Measurements from ENCODE around the gene L3MBTL2.
"Not testable (repeated sequence)": the region's sequence is repeated elsewhere in the genome, so short reads cannot be mapped to it uniquely, and the experiment has no call there.

Gene L3MBTL2

GRCh38 chr22:41204992-41205900 lies at the start of gene L3MBTL2:
L3MBTL2 (plus strand) TSS chr22:41205312; CDS start chr22:41205363, 51 bp downstream.
- DNase-seq (ENCODE audit: low read depth in 1 of 2, low spot score in 1 of 2) = peak; percentile 95 to 97

GRCh38 chr22:41157083-41157482 lies 48.0 kb upstream of the L3MBTL2 start:
- no peak for DNase-seq (ENCODE audit: low read depth in 1 of 2, low spot score in 1 of 2)

GRCh38 chr22:41169157-41169556 lies 36.0 kb upstream of the L3MBTL2 start:
- DNase-seq (ENCODE audit: low read depth in 1 of 2, low spot score in 1 of 2) = no peak

- no peak for DNase-seq (ENCODE audit: low read depth in 1 of 2, low spot score in 1 of 2)
Measured at GRCh38 chr22:41171996-41172395, 33.1 kb upstream of the L3MBTL2 start.

- no peak for DNase-seq (ENCODE audit: low read depth in 1 of 2, low spot score in 1 of 2)
Measured at GRCh38 chr22:41175546-41175945, 29.6 kb upstream of the L3MBTL2 start.

GRCh38 chr22:41177040-41177621 lies 28.0 kb upstream of the L3MBTL2 start:
- DNase-seq (ENCODE audit: low read depth in 1 of 2, low spot score in 1 of 2) = no peak

- DNase-seq (ENCODE audit: low read depth in 1 of 2, low spot score in 1 of 2) = no peak
Measured at GRCh38 chr22:41177622-41178424, 27.3 kb upstream of the L3MBTL2 start.

GRCh38 chr22:41178425-41178975 lies 26.6 kb upstream of the L3MBTL2 start:
- no peak for DNase-seq (ENCODE audit: low read depth in 1 of 2, low spot score in 1 of 2)

GRCh38 chr22:41180362-41180761 lies 24.8 kb upstream of the L3MBTL2 start:
- not testable (repeated sequence) for DNase-seq (ENCODE audit: low read depth in 1 of 2, low spot score in 1 of 2)

GRCh38 chr22:41180926-41181325 lies 24.2 kb upstream of the L3MBTL2 start:
- DNase-seq (ENCODE audit: low read depth in 1 of 2, low spot score in 1 of 2) = no peak

- DNase-seq (ENCODE audit: low read depth in 1 of 2, low spot score in 1 of 2) = no peak
Measured at GRCh38 chr22:41181349-41182241, 23.5 kb upstream of the L3MBTL2 start.

- no peak for DNase-seq (ENCODE audit: low read depth in 1 of 2, low spot score in 1 of 2)
Measured at GRCh38 chr22:41184679-41185078, 20.4 kb upstream of the L3MBTL2 start.

GRCh38 chr22:41191467-41191866 lies 13.6 kb upstream of the L3MBTL2 start:
- DNase-seq (ENCODE audit: low read depth in 1 of 2, low spot score in 1 of 2) = no peak

GRCh38 chr22:41193829-41194228 lies 11.3 kb upstream of the L3MBTL2 start:
- DNase-seq (ENCODE audit: low read depth in 1 of 2, low spot score in 1 of 2) = no peak

GRCh38 chr22:41197038-41197972 lies 7.8 kb upstream of the L3MBTL2 start:
- peak; percentile 63 to 79 for DNase-seq (ENCODE audit: low read depth in 1 of 2, low spot score in 1 of 2)

GRCh38 chr22:41198027-41198580 lies 7.0 kb upstream of the L3MBTL2 start:
- DNase-seq (ENCODE audit: low read depth in 1 of 2, low spot score in 1 of 2) = peak in 1 of 2 donors; percentile 33

GRCh38 chr22:41201141-41201540 lies 4.0 kb upstream of the L3MBTL2 start:
- DNase-seq (ENCODE audit: low read depth in 1 of 2, low spot score in 1 of 2) = no peak

- no peak for DNase-seq (ENCODE audit: low read depth in 1 of 2, low spot score in 1 of 2)
Measured at GRCh38 chr22:41203118-41203517, 2.0 kb upstream of the L3MBTL2 start.

GRCh38 chr22:41204066-41204465 lies 1.0 kb upstream of the L3MBTL2 start:
- DNase-seq (ENCODE audit: low read depth in 1 of 2, low spot score in 1 of 2) = no peak

All from stimulated activated CD4-positive, alpha-beta T cell treated with anti-CD3 and anti-CD28 coated beads, Interleukin-15, amount 100 ng/mL, for 1 hour (primary cell).